Thyroid gland (tissue), 4 donors: ENCODE data around the gene CHRNG. TPM values are rescaled to one million over a fixed set of nuclear protein-coding genes. Genes with fewer than 3 reads are reported as not detected.

Experiments used
- DNase-seq, 2 donors: peaks; one replicate each; pipeline ENCODE4 v3.0.0-alpha.2; 2019
- H3K27ac ChIP-seq, 3 donors: fragments of 200-600 bp; sonication (generic); 1 replicate in 2 of 3; 2 replicates in 1 of 3; pipeline ENCODE4 v1.5.1; 2016 to 2019; ENCODE audit warnings: mild to moderate bottlenecking in 1 of 3, moderate library complexity in 1 of 3
- H3K27me3 ChIP-seq: fragments of 200-600 bp; sonication (generic); one replicate; pipeline ENCODE4 v1.5.1; 2019
- H3K36me3 ChIP-seq, 2 donors: fragments of 200-600 bp; sonication (generic); one replicate each; pipeline ENCODE4 v1.5.1; 2016 to 2019
- H3K4me1 ChIP-seq, 2 donors: fragments of 200-600 bp; sonication (generic); one replicate each; pipeline ENCODE4 v1.5.1; 2017 to 2019
- H3K4me3 ChIP-seq, 3 donors: fragments of 200-600 bp; sonication (generic); replicated peaks in 1 of 3; 1 replicate in 2 of 3; 2 replicates in 1 of 3; pipeline ENCODE4 v1.5.1; 2016; ENCODE audit warnings: mild to moderate bottlenecking in 1 of 3
- H3K9me3 ChIP-seq: fragments of 200-600 bp; sonication (generic); one replicate; pipeline ENCODE4 v1.5.1; 2017
- POLR2A ChIP-seq, 2 donors: fragments of 450-650 bp; IDR thresholded peaks; one replicate each; pipeline ENCODE4 v1.6.1; 2017; ENCODE audit warnings: antibody characterized with exemption in 2 of 2, mild to moderate bottlenecking in 2 of 2, moderate library complexity in 1 of 2
- WGBS, 2 donors: methylation state at CpG; one replicate each; pipeline ENCODE4 v1.1.5; 2017; 5-methylcytosine and 5-hydroxymethylcytosine counted together
- intact Hi-C: fragments of 100-400 bp; cut with DNase I; formaldehyde crosslinking; loops from one replicate; pipeline ENCODE4 v1.15.1; 2023
- total RNA-seq, 4 donors: library from RNA; depleted of rRNA; stranded (reverse); fragments of >200 nt; gene quantifications; one replicate each; pipeline ENCODE4 v1.2.3, GENCODE V29; 2016
- TF ChIP-seq, protein P1 (sequence below), 6 experiments: fragments of 200-600 bp in 3 of 6; fragments of 450-650 bp in 3 of 6; sonication (generic) in 3 of 6; IDR thresholded peaks; one replicate each; pipeline ENCODE4 v1.5.1; 2016 to 2019; ENCODE audit warnings: antibody characterized with exemption in 6 of 6, mild to moderate bottlenecking in 2 of 6, inconsistent platforms in 1 of 6, moderate library complexity in 1 of 6

Gene CHRNG
- total RNA-seq, 4 donors from 2014 or later: not detected

- peaks cover 23% of the 10 kb centered on the region for H3K27me3 ChIP-seq
- H3K9me3 ChIP-seq: no peaks in the 10 kb centered on the region
- TF ChIP-seq POLR2A (IDR thresholded peaks at IDR 0.05): no peak
- TF ChIP-seq, protein P1, sequence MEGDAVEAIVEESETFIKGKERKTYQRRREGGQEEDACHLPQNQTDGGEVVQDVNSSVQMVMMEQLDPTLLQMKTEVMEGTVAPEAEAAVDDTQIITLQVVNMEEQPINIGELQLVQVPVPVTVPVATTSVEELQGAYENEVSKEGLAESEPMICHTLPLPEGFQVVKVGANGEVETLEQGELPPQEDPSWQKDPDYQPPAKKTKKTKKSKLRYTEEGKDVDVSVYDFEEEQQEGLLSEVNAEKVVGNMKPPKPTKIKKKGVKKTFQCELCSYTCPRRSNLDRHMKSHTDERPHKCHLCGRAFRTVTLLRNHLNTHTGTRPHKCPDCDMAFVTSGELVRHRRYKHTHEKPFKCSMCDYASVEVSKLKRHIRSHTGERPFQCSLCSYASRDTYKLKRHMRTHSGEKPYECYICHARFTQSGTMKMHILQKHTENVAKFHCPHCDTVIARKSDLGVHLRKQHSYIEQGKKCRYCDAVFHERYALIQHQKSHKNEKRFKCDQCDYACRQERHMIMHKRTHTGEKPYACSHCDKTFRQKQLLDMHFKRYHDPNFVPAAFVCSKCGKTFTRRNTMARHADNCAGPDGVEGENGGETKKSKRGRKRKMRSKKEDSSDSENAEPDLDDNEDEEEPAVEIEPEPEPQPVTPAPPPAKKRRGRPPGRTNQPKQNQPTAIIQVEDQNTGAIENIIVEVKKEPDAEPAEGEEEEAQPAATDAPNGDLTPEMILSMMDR (IDR thresholded peaks at IDR 0.05): no peak
- H3K27ac ChIP-seq: no peak overlapping the region
- intact Hi-C loops: loop anchor here (5.0 to 10.0 kb wide), 2 partner anchors 77 to 599 kb away; partner anchors contain the start of gene NPPC
- H3K4me3 ChIP-seq: no peak overlapping the region
- peaks cover 6 to 25% of the 10 kb centered on the region in 2 donors for H3K4me1 ChIP-seq
- no peaks in the 10 kb centered on the region for H3K36me3 ChIP-seq
- 3% methylated on average over 8 to 25 of the region's 75 CpGs for WGBS, 2 donors
- peak in 1 of 2 donors; percentile 29 for DNase-seq
Observed at GRCh38 chr2:232523682-232524597, 15.6 kb upstream of the CHRNG start.

DNA sequence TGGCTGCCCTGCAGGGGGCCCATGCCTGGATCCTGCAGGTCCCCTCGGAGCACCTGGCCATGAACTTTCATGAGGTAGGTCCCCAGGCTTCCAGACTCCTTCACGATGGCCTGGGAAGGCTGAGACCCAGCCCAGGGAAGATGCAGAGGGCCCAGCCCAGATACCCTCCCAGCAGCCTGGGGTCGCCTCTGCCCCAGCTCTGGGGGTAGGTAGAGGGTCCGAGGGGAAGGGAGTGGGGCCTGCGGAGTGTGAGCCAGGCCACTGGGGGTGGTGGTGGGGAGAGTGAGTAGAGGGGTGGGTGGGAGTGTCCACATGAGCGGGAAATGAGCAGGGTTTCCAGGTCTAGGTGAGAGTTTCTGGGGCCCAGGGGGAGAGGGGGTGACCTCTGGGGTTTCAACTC lies 14.7 kb upstream of the CHRNG start:
- intact Hi-C loops: loop anchor here (5.0 to 10.0 kb wide), 2 partner anchors 77 to 600 kb away; partner anchors contain the start of gene NPPC
- TF ChIP-seq POLR2A (IDR thresholded peaks at IDR 0.05): no peak
- WGBS, 2 donors: 100% methylated on average over 1 to 2 of the region's 6 CpGs

DNA sequence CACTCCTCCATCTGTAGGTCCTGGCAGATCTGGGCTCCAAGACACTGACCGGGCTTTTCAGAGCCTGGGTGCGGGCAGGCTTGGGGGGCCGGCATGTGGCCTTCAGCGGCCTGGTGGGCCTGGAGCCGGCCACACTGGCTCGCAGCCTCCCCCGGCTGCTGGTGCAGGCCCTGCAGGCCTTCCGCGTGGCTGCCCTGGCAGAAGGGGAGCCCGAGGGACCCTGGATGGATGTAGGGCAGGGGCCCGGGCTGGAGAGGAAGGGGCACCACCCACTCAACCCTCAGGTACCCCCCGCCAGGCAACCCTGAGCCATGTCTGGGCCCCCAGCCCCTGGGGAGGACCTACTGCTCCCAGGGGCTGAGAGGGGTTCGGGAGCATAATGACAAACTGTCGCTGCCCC lies 14.3 kb upstream of the CHRNG start:
- no peak overlapping the region for H3K27ac ChIP-seq
- peaks cover 6 to 25% of the 10 kb centered on the region in 2 donors for H3K4me1 ChIP-seq
- intact Hi-C loops: loop anchor here (10.0 kb wide), 1 partner anchor 600 kb away; the partner anchor contains the start of gene NPPC
- TF ChIP-seq, protein P1 (IDR thresholded peaks at IDR 0.05): no peak
- no peak for TF ChIP-seq POLR2A (IDR thresholded peaks at IDR 0.05)
- H3K27me3 ChIP-seq: peaks cover 23% of the 10 kb centered on the region
- WGBS, 2 donors: 88 to 93% methylated on average over 5 to 7 of the region's 14 CpGs
- H3K9me3 ChIP-seq: no peaks in the 10 kb centered on the region
- no peaks in the 10 kb centered on the region for H3K36me3 ChIP-seq
- no peak for DNase-seq
- no peak overlapping the region for H3K4me3 ChIP-seq

More for the DNA sequence above, 14.7 kb upstream of the CHRNG start:
- no peak for DNase-seq
- Histone ChIP-seq H3K4me3 (no peak overlapping the region), H3K36me3 (no peaks in the 10 kb centered on the region), H3K9me3 (no peaks in the 10 kb centered on the region), H3K4me1 (peaks cover 6 to 25% of the 10 kb centered on the region in 2 donors), H3K27ac (no peak overlapping the region), H3K27me3 (peaks cover 23% of the 10 kb centered on the region)

DNA sequence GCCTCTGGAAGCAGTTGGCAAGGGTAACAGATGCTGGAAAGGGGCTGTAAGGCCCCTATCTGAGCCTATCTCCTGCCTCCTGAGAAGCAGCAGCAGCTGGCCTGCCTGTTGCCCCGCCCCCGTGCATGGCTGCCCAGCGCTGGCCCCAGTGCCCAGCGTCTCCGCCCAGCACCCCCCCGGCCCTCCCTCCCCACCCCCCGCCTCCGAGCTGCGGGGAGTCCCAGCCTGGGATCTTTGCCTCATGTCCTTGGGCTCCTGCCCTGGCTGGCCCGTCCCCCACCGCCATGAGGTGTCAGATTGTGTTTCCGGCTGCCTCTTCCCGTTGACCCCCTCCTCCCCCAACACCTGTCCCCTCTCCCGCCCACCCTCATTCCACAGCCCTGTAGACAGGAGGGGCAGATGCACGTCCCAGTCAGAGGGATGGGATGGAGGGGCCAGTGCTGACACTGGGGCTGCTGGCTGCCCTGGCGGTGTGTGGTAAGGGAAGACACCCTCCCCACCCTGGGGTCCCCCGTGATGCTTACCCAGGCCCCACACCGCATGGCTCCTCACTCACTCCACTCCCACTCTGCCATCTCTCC lies 13.6 kb upstream of the CHRNG start, which contains the start of gene CHRND:
Gene CHRND (plus strand): TSS at position 370 of the 581 bp plus-strand sequence. CDS start 56 bp downstream, at position 426.
- H3K4me1 ChIP-seq: peaks cover 6 to 25% of the 10 kb centered on the region in 2 donors
- 33 to 39% methylated on average over 4 to 7 of the region's 18 CpGs for WGBS, 2 donors
- no peak within 1 kb of the TSS for H3K27ac ChIP-seq
- H3K9me3 ChIP-seq: no peaks in the 10 kb centered on the region
- H3K27me3 ChIP-seq: peaks cover 23% of the 10 kb centered on the region
- TF ChIP-seq, protein P1 (IDR thresholded peaks at IDR 0.05): no peak
- no peak for TF ChIP-seq POLR2A (IDR thresholded peaks at IDR 0.05)
- intact Hi-C loops: loop anchor here (10.0 kb wide), 1 partner anchor 601 kb away; the partner anchor contains the start of gene NPPC
- H3K4me3 ChIP-seq: no peak within 1 kb of the TSS
- H3K36me3 ChIP-seq: no peaks in the 10 kb centered on the region
- DNase-seq: peak; percentile 39 to 52

GRCh38 chr2:232526372-232526941 lies 13.0 kb upstream of the CHRNG start:
- H3K9me3 ChIP-seq: no peaks in the 10 kb centered on the region
- intact Hi-C loops: loop anchor here (10.0 kb wide), 1 partner anchor 602 kb away; the partner anchor contains the start of gene NPPC
- H3K4me1 ChIP-seq: peaks cover 6 to 25% of the 10 kb centered on the region in 2 donors
- H3K27me3 ChIP-seq: peaks cover 23% of the 10 kb centered on the region
- no peak overlapping the region for H3K27ac ChIP-seq
- TF ChIP-seq, protein P1 (IDR thresholded peaks at IDR 0.05): no peak
- no peak for TF ChIP-seq POLR2A (IDR thresholded peaks at IDR 0.05)
- no peak for DNase-seq
- H3K36me3 ChIP-seq: no peaks in the 10 kb centered on the region
- 63 to 75% methylated on average over 6 to 11 of the region's 13 CpGs for WGBS, 2 donors
- H3K4me3 ChIP-seq: no peak overlapping the region
